Renal pelvis (tissue), 4 donors: ENCODE results near the gene LCLAT1. TPM values are rescaled to one million over a fixed set of nuclear protein-coding genes. Genes with fewer than 3 reads are reported as not detected.
A peak's percentile ranks its signal among the peaks of the same experiment; 100 is the strongest.
"Not testable (repeated sequence)": the region's sequence is repeated elsewhere in the genome, so short reads cannot be mapped to it uniquely, and the experiment has no call there.

Experiments used
- DNase-seq: peaks from one replicate; pipeline ENCODE4 v3.0.0-alpha.2; 2013
- polyA plus RNA-seq, 3 donors: library from polyadenylated mRNA; unstranded; fragments of 120-200 nt; gene quantifications; one replicate each; pipeline ENCODE4 v1.2.1, GENCODE V29; 2013; ENCODE audit not compliant: insufficient read length in 3 of 3

LCLAT1 gene
- polyA plus RNA-seq, 3 donors = 16.7 to 21.0 (median 20.6) TPM

- DNase-seq = no peak
Measured at GRCh38 chr2:30450025-30450424, 3.0 kb downstream of the LCLAT1 start.

- DNase-seq = no peak
Measured at GRCh38 chr2:30453498-30453897, 6.5 kb downstream of the LCLAT1 start.

- no peak for DNase-seq
Measured at GRCh38 chr2:30454571-30454970, 7.5 kb downstream of the LCLAT1 start.

GRCh38 chr2:30455114-30455738 is 8.2 kb downstream of the LCLAT1 start:
- no peak for DNase-seq

GRCh38 chr2:30456106-30456505 is 9.1 kb downstream of the LCLAT1 start:
- DNase-seq = no peak

GRCh38 chr2:30456579-30456978 is 9.5 kb downstream of the LCLAT1 start:
- no peak for DNase-seq

GRCh38 chr2:30457296-30457695 is 10.2 kb downstream of the LCLAT1 start:
- DNase-seq = no peak

GRCh38 chr2:30459140-30459539 is 12.1 kb downstream of the LCLAT1 start:
- no peak for DNase-seq

DNA sequence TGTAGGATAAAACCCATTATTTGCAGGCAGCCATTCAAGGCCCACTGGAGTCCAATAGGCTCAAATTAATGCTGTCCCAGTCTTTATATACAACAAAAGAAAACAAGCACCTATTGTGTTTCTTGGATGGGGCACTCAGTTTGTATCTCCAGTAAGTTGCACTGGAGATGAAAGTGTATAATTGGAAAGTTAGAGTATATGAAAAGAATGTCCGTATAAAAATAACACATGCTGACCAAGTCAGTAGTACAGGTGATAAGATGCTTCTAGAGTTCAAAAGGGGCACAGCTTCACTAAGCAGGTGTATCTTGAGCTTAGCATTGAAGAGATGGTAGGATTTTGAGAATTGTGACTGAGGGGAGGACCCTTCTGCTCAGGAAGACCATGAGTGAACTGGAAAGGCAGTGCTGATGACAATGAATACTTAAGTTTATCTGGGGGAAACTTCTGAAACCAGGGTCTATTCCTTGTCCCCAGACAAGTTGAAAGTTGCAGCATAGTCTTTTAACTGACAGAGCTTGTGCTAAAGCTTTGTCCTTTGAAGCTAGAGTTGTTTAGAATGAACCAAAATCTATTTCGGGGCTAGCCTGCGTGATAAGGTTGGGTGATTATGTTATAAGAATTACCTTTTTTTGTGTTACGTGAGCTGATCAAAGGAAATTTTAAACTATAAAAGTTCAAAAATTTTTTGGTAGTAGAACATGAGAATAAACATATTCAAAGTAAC is 15.2 kb downstream of the LCLAT1 start:
- no peak for DNase-seq

DNA sequence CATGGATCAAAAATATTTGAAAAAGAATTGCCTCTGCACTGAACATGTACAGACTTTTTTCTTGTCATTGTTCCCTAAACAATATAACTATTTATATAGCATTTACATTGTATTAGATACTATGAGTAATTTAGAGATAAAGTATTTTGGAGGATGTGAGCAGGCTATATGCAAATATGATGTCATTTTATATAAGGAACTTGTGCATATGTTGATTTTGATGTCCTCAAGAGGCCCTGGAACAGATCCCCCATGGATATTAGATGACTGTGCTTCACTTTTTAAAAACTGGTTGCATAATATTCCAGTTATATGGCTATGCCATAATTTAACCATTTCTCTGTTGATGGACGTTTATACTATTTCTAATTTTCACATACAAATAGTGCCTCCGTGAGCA is 16.5 kb downstream of the LCLAT1 start:
- no peak for DNase-seq

DNA sequence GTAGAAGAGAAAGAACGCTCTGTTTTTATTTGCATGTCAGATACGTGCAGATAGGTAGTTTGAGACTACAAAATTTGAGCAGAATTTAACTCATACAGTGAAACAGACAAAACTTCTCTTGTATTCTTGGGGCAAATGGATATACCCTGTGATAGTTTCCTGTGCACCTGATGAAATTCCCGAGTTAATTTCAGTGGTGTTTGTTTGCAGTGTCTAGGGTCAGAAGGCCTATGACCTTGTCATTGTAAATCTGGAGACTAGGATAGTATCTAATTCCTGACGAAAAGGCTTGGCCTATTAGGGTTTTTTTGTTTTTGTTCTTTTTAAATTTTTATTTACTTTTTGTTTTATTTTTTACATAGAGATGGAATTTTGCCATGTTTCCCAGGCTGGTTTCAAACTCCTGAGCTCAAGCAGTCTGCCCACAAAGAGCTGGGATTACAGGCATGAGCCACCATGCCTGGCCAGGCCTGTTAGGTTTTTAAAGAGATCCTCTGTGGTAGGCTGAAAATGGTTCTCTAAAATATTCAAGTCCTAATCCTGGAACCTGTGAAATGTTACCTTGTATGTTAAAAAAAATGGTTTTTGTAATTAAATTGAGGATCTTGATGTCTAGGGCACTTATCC is 17.6 kb downstream of the LCLAT1 start:
- peak; percentile 42 for DNase-seq

DNA sequence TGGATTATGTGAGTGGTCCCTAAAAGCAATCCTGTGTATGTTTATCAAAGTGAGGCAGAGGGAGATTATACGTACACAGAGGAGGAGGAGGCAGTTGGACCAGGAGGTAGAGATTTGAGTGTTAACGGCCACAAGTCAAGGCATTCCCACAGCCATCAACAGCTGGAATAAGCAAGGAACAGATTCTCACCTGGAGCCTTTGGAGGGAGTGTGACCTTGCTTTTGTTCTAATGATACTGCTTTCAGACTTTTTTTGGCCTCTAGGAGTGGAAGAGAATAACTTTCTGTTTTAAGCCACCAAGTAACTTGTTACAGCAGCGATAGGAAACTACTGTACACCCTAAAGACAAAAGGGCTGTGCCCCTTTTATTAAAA is 18.1 kb downstream of the LCLAT1 start:
- no peak for DNase-seq

- DNase-seq = no peak
Measured at GRCh38 chr2:30466216-30466615, 19.2 kb downstream of the LCLAT1 start.

GRCh38 chr2:30467062-30467826 is 20.2 kb downstream of the LCLAT1 start:
- DNase-seq = not testable (repeated sequence)

- no peak for DNase-seq
Measured at GRCh38 chr2:30470426-30470825, 23.4 kb downstream of the LCLAT1 start.

GRCh38 chr2:30472326-30472725 is 25.3 kb downstream of the LCLAT1 start:
- no peak for DNase-seq

- no peak for DNase-seq
Measured at GRCh38 chr2:30475542-30475941, 28.5 kb downstream of the LCLAT1 start.

- no peak for DNase-seq
Measured at GRCh38 chr2:30476636-30477035, 29.6 kb downstream of the LCLAT1 start.

GRCh38 chr2:30480703-30481322 is 33.8 kb downstream of the LCLAT1 start:
- DNase-seq = no peak

DNA sequence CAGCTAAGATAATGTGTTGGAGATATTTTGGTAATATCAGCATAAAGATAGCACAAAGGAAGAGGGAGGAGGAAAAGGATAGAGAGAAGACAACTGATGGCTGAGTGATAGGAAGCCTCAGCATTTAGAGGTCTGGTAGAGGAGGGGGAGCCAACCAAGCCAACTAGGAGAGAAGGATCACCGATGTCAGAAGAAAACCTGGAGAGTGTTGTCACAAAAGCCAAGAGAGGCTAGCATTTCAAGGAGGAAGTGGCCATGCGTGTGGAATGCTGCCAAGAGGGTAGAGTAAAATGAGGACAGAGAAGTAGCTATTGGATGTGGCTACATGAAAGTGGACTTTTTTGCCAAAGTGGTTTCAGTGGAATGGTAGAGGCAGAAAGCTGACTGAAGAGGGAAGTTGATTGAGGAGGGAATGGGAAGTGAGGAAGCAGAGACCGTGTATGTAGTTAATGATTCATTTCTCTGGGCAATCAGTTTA is 34.3 kb downstream of the LCLAT1 start:
- no peak for DNase-seq

DNA sequence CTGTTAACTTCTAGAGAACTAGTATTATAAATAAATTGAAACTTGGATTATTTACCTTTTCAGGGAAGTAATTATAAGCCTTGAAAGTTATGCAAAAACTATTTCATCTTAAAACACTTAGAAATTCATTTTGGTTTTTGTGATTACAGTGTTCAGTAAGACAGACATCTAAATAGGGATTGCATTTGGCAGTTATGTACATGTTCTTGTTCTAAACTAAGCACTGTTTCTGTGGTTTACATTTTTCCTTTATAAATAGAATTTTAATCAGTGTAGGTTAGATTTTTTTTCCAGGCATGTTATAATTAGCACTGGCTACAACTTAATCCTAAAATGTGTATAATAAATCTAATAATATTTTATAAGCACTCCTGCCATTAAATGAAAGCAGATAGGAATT is 35.0 kb downstream of the LCLAT1 start:
- DNase-seq = no peak

DNA sequence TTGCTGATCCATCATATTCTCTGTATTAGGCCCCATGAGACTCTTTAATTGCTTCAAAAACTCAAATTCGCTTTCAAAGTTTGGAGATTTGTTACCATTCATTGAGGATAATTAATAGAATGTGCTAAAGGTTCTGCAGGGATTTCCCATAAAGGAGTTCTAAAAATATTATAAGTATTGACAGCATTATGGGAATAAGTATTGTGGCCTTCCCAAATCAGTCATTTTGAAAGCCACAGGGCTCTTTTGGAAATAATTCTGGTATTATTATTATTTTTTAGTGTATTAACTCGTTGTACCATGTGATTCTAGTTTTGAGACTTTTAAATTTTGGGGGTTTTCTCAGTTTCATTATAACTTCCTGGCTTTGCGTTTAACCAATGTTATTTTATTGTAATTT is 37.1 kb downstream of the LCLAT1 start:
- DNase-seq = no peak
